ENCODE results near the gene UBA52. TPM values are rescaled to one million over a fixed set of nuclear protein-coding genes. Genes with fewer than 3 reads are reported as not detected.

Gene UBA52
- total RNA-seq, 1 donor from 2014 or later, result 586 TPM

GRCh38 chr19:18610556-18611326, 39.1 kb downstream of the UBA52 start:
- no peak for TF ChIP-seq CTCF (IDR thresholded peaks at IDR 0.05; ENCODE audit: insufficient read depth, low read length, severe bottlenecking)
- DNase-seq (ENCODE audit: low read depth) (no peak), FAIRE-seq (no peak)
- H3K27me3 ChIP-seq (ENCODE audit: control insufficient read depth, insufficient read depth, low read length), result peaks cover 40% of the 10 kb centered on the region
- no peak overlapping the region for H3K4me3 ChIP-seq (ENCODE audit: low read depth, low read length)
- H3K36me3 ChIP-seq (ENCODE audit: control insufficient read depth, insufficient read depth, low read length), result no peaks in the 10 kb centered on the region

GRCh38 chr19:18611327-18612050, 39.8 kb downstream of the UBA52 start:
- H3K4me3 ChIP-seq (ENCODE audit: low read depth, low read length), result no peak overlapping the region
- no peak for FAIRE-seq
- peaks cover 40% of the 10 kb centered on the region for H3K27me3 ChIP-seq (ENCODE audit: control insufficient read depth, insufficient read depth, low read length)
- DNase-seq (ENCODE audit: low read depth), result no peak
- no peak for TF ChIP-seq CTCF (IDR thresholded peaks at IDR 0.05; ENCODE audit: insufficient read depth, low read length, severe bottlenecking)
- no peaks in the 10 kb centered on the region for H3K36me3 ChIP-seq (ENCODE audit: control insufficient read depth, insufficient read depth, low read length)

GRCh38 chr19:18612051-18612771, 40.6 kb downstream of the UBA52 start:
- no peak for TF ChIP-seq CTCF (IDR thresholded peaks at IDR 0.05; ENCODE audit: insufficient read depth, low read length, severe bottlenecking)
- FAIRE-seq, result no peak
- Histone ChIP-seq H3K4me3 (ENCODE audit: low read depth, low read length) (no peak overlapping the region), H3K36me3 (ENCODE audit: control insufficient read depth, insufficient read depth, low read length) (no peaks in the 10 kb centered on the region), H3K27me3 (ENCODE audit: control insufficient read depth, insufficient read depth, low read length) (peaks cover 40% of the 10 kb centered on the region)
- no peak for DNase-seq (ENCODE audit: low read depth)

GRCh38 chr19:18612772-18613588, 41.3 kb downstream of the UBA52 start, which contains the start of gene TMEM59L:
TMEM59L (plus strand) TSS chr19:18612870; CDS start chr19:18612959, 89 bp downstream.
- FAIRE-seq, result no peak
- TF ChIP-seq CTCF (IDR thresholded peaks at IDR 0.05; ENCODE audit: insufficient read depth, low read length, severe bottlenecking), result no peak
- H3K27me3 ChIP-seq (ENCODE audit: control insufficient read depth, insufficient read depth, low read length), result peaks cover 36% of the 10 kb centered on the region

GRCh38 chr19:18613589-18614234, 42.1 kb downstream of the UBA52 start:
- TF ChIP-seq CTCF (IDR thresholded peaks at IDR 0.05; ENCODE audit: insufficient read depth, low read length, severe bottlenecking), result no peak
- no peak for FAIRE-seq
- no peaks in the 10 kb centered on the region for H3K36me3 ChIP-seq (ENCODE audit: control insufficient read depth, insufficient read depth, low read length)
- H3K27me3 ChIP-seq (ENCODE audit: control insufficient read depth, insufficient read depth, low read length), result peaks cover 30% of the 10 kb centered on the region
- H3K4me3 ChIP-seq (ENCODE audit: low read depth, low read length), result no peak overlapping the region
- DNase-seq (ENCODE audit: low read depth), result no peak

More at GRCh38 chr19:18612772-18613588, 41.3 kb downstream of the UBA52 start, which contains the start of gene TMEM59L:
- DNase-seq (ENCODE audit: low read depth), result no peak
- Histone ChIP-seq H3K36me3 (ENCODE audit: control insufficient read depth, insufficient read depth, low read length) (no peaks in the 10 kb centered on the region), H3K4me3 (ENCODE audit: low read depth, low read length) (no peak within 1 kb of the TSS)

Data from bronchial epithelial cell (primary cell).